Measurements from ENCODE around the gene NGF. TPM values are rescaled to one million over a fixed set of nuclear protein-coding genes. Genes with fewer than 3 reads are reported as not detected.

NGF gene
- total and polyA plus RNA-seq, 2 donors (not counting 1 experiment from before 2014, with no cell fraction given): not detected

GRCh38 chr1:115278211-115278610 lies 59.8 kb downstream of the NGF start:
- Histone ChIP-seq H2AFZ (ENCODE audit: insufficient read depth, low read depth, low read length, poor library complexity, severe bottlenecking) (no peak overlapping the region), H4K20me1 (ENCODE audit: control insufficient read depth, insufficient read depth, low read length, poor library complexity, severe bottlenecking) (no peaks in the 10 kb centered on the region), H3K27me3 (replicated peaks in 1 of 4; ENCODE audit: control extremely low read depth in 1 of 4, control insufficient read depth in 3 of 4, insufficient read depth in 4 of 4, low read length in 3 of 4) (no peaks in the 10 kb centered on the region), H3K4me1 (ENCODE audit: control insufficient read depth in 2 of 2, insufficient read depth in 2 of 2, low read length in 2 of 2) (no peaks in the 10 kb centered on the region), H3K4me2 (replicated peaks; ENCODE audit: low read depth, low read length, poor library complexity, severe bottlenecking) (no peak overlapping the region), H3K36me3 (replicated peaks in 1 of 2; ENCODE audit: control extremely low read depth in 1 of 2, control insufficient read depth in 1 of 2, extremely low read depth in 1 of 2, insufficient read depth in 2 of 2, low read length in 1 of 2) (no peaks in the 10 kb centered on the region), H3K4me3 (ENCODE audit: control extremely low read depth in 1 of 5, extremely low read depth in 1 of 5, insufficient read depth in 1 of 5, low read depth in 2 of 5, low read length in 4 of 5) (no peak overlapping the region), H3K9me3 (ENCODE audit: control extremely low read depth in 1 of 3, control insufficient read depth in 2 of 3, insufficient read depth in 1 of 3, low read length in 2 of 3) (no peaks in the 10 kb centered on the region), H3K79me2 (ENCODE audit: control insufficient read depth, insufficient read depth, low read length) (no peaks in the 10 kb centered on the region), H3K9ac (ENCODE audit: low read length) (no peak overlapping the region), H3K27ac (ENCODE audit: low read length in 2 of 2) (no peak overlapping the region)
- DNase-seq (no peak), ATAC-seq (ENCODE audit: low read depth) (no peak)
- intact Hi-C loops (cut with micrococcal nuclease): no loop called here
- WGBS (ENCODE audit: insufficient coverage): 81% methylated on average over 2 of the region's 3 CpGs
- peaks cover 4% of the 10 kb centered on the region for H3K9me3 Mint-ChIP-seq (ENCODE audit: insufficient read depth)
- peaks cover 4% of the 10 kb centered on the region for H3K27me3 Mint-ChIP-seq
- no peak overlapping the region for H3K4me3 Mint-ChIP-seq
- ChIA-PET CTCF (no interaction called here), POLR2A (no interaction called here)
- no peak overlapping the region for H3K27ac Mint-ChIP-seq
- no peaks in the 10 kb centered on the region for H3K4me1 Mint-ChIP-seq
- TF ChIP-seq CTCF (IDR thresholded peaks at IDR 0.05) (no peak), EZH2 (IDR thresholded peaks at IDR 0.05; ENCODE audit: borderline replicate concordance, insufficient read depth, low read depth, low read length, poor library complexity, severe bottlenecking) (no peak)

- Histone ChIP-seq H3K27ac (ENCODE audit: low read length in 2 of 2) (no peak overlapping the region), H3K79me2 (ENCODE audit: control insufficient read depth, insufficient read depth, low read length) (no peaks in the 10 kb centered on the region), H4K20me1 (ENCODE audit: control insufficient read depth, insufficient read depth, low read length, poor library complexity, severe bottlenecking) (no peaks in the 10 kb centered on the region), H3K4me2 (replicated peaks; ENCODE audit: low read depth, low read length, poor library complexity, severe bottlenecking) (no peak overlapping the region), H3K9ac (ENCODE audit: low read length) (no peak overlapping the region), H3K36me3 (replicated peaks in 1 of 2; ENCODE audit: control extremely low read depth in 1 of 2, control insufficient read depth in 1 of 2, extremely low read depth in 1 of 2, insufficient read depth in 2 of 2, low read length in 1 of 2) (no peaks in the 10 kb centered on the region), H3K4me3 (ENCODE audit: control extremely low read depth in 1 of 5, extremely low read depth in 1 of 5, insufficient read depth in 1 of 5, low read depth in 2 of 5, low read length in 4 of 5) (no peak overlapping the region), H3K9me3 (ENCODE audit: control extremely low read depth in 1 of 3, control insufficient read depth in 2 of 3, insufficient read depth in 1 of 3, low read length in 2 of 3) (no peaks in the 10 kb centered on the region), H3K4me1 (ENCODE audit: control insufficient read depth in 2 of 2, insufficient read depth in 2 of 2, low read length in 2 of 2) (no peaks in the 10 kb centered on the region), H2AFZ (ENCODE audit: insufficient read depth, low read depth, low read length, poor library complexity, severe bottlenecking) (no peak overlapping the region), H3K27me3 (replicated peaks in 1 of 4; ENCODE audit: control extremely low read depth in 1 of 4, control insufficient read depth in 3 of 4, insufficient read depth in 4 of 4, low read length in 3 of 4) (no peaks in the 10 kb centered on the region)
- no peak for TF ChIP-seq EZH2 (IDR thresholded peaks at IDR 0.05; ENCODE audit: borderline replicate concordance, insufficient read depth, low read depth, low read length, poor library complexity, severe bottlenecking)
- no peak for TF ChIP-seq CTCF (IDR thresholded peaks at IDR 0.05)
- Mint-ChIP-seq H3K4me3 (no peak overlapping the region), H3K27me3 (peaks cover 4% of the 10 kb centered on the region), H3K9me3 (ENCODE audit: insufficient read depth) (peaks cover 4% of the 10 kb centered on the region), H3K27ac (no peak overlapping the region), H3K4me1 (no peaks in the 10 kb centered on the region)
- DNase-seq: no peak
- no peak for ATAC-seq (ENCODE audit: low read depth)
- CTCF ChIA-PET: no interaction called here
- WGBS (ENCODE audit: insufficient coverage): 71% methylated on average over 1 of the region's 2 CpGs
- POLR2A ChIA-PET: no interaction called here
- intact Hi-C loops (cut with micrococcal nuclease): no loop called here
Measured at GRCh38 chr1:115277276-115277675, 60.8 kb downstream of the NGF start.
